Diencephalon (tissue), 1 donor: Measurements from ENCODE around the gene ARL14EP. TPM values are rescaled to one million over a fixed set of nuclear protein-coding genes. Genes with fewer than 3 reads are reported as not detected.

Experiments used
- total RNA-seq: library from RNA; depleted of rRNA; stranded (reverse); fragments of >200 nt; gene quantifications from one replicate; pipeline ENCODE4 v1.2.3, GENCODE V29; 2014

ARL14EP gene
- 54.4 TPM for total RNA-seq

DNA sequence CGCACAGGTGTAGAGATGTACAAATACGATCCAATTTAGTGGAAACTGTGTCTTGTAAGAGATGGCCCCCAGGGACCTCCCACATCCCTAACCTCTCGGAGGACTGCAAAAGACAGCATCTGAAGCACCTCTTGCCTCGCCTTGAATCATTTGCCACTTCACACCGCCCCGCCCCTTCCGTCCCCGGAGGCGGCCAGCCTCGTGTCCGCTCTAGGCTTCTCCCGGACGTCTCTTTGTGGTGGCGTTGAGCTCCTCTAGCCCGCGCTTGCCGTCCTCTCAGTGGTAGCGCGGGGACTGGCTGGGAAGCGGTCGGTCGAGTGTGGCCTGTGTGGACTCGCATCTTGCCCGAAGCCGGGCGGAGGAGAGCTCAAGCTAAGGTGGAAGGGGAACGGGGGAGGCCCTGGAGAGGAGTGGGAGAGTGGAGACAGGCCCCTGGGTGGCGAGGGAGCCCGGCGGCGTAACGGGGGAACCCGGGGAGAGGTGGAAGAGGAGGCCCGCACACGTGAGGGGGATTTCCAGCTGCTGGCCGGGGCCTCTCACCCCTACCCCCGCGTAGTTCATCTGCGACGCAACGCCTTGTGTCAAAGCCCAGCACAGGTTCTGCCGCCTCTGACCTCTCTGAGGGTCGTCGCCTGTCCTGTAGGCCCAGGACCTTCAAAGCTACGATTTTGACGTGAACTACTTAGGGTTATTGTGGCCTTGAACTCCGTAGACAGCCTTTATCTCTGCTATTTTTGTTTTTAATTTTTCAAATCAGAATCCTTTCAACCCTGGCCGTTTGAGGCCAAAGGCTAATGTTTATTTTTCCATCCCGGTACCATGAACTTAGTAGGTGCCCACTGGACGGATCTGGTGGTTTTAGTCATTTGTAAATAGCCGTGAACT lies at the start of gene ARL14EP:
Gene ARL14EP, plus strand, starts transcription at position 279 of the 885 bp plus-strand sequence. CDS start 7,845 bp downstream, outside the sequence.

Other genes starting within 250 kb of the ARL14EP start
- not detected for gene FSHB, start 92.1 kb upstream of the ARL14EP start, total RNA-seq